HG02571 (cell line): Measurements from ENCODE around the gene PLD4.

Experiments
- ATAC-seq: cut with Tn5 transposase; IDR thresholded peaks from one replicate; pipeline ENCODE4 v1.9.1; 2021; ENCODE audit warnings: mild to moderate bottlenecking, moderate library complexity; ENCODE audit not compliant: unreplicated experiment

The PLD4 gene

DNA sequence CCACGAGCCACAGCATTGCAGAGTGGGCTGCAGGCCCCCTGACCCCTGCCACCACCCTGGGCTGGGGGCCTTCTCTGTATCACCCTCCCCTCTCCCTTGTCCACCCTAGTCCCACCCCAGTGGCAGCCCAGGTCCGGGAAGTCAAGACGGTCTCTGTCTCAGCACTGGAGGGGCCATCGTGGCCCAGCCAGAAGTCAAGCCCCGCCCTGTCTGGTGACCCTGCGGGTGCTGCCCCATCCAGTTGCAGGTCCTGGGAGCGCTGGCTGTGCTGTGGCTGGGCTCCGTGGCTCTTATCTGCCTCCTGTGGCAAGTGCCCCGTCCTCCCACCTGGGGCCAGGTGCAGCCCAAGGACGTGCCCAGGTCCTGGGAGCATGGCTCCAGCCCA is 2.7 kb downstream of the PLD4 start:
- no peak for ATAC-seq

DNA sequence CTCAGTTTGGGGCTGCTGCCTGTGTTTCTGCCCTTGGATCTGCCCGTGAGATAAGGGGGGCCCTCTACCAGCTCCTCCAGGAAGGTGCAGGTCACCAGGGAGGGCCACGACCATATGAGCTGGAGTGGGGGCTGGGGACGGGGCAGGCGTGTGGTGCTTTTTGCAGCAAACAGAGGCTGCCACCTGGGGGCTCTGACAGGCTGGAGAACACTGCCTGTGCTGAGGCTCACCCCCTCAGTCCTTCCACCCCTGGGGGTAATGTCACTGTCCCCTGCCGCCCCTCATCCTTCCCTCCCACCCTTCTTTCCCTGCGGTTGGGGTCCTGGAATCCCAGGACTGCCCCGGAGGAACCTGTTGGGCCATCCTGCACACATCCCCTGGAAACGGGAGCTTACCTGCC is 3.2 kb downstream of the PLD4 start:
- ATAC-seq: no peak

- no peak for ATAC-seq
These were observed 3.9 kb downstream of the PLD4 start for GRCh38 chr14:104928391-104929133.

GRCh38 chr14:104929268-104930230 is 4.9 kb downstream of the PLD4 start:
- ATAC-seq: no peak

- no peak for ATAC-seq
These were observed 6.0 kb downstream of the PLD4 start for GRCh38 chr14:104930526-104931303.

- no peak for ATAC-seq
These were observed 6.7 kb downstream of the PLD4 start for GRCh38 chr14:104931304-104931770.

DNA sequence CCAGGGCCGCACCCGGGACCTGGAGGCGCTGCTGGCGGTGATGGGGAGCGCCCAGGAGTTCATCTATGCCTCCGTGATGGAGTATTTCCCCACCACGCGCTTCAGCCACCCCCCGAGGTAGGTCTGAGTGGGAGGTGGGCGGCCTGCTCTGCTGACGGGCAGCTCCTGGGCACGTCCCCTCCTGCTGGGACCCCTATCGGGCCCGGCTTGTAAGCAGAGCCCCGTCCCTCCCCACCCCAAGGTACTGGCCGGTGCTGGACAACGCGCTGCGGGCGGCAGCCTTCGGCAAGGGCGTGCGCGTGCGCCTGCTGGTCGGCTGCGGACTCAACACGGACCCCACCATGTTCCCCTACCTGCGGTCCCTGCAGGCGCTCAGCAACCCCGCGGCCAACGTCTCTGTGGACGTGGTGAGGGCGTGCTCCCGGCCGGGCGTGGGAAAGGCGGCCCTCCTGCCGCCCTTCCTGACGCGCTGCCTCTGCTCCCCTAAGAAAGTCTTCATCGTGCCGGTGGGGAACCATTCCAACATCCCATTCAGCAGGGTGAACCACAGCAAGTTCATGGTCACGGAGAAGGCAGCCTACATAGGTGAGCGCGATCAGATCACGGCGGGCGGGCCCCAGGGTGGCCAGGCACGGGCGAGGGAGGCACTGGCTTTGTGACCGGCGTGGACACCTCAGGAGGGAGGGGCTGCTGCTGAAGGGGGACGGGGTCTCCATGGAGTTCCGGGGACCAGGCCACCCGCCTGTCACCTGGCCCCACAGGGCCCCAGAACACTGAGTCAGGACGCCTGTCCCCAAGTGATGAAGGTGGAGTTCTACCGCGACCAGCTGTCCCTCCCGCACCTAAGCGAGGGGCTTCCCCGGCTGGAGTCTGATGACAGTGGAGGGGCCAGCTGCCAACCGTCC is 7.3 kb downstream of the PLD4 start:
- no peak for ATAC-seq

- ATAC-seq: no peak
These were observed 8.3 kb downstream of the PLD4 start for GRCh38 chr14:104932676-104933631.

DNA sequence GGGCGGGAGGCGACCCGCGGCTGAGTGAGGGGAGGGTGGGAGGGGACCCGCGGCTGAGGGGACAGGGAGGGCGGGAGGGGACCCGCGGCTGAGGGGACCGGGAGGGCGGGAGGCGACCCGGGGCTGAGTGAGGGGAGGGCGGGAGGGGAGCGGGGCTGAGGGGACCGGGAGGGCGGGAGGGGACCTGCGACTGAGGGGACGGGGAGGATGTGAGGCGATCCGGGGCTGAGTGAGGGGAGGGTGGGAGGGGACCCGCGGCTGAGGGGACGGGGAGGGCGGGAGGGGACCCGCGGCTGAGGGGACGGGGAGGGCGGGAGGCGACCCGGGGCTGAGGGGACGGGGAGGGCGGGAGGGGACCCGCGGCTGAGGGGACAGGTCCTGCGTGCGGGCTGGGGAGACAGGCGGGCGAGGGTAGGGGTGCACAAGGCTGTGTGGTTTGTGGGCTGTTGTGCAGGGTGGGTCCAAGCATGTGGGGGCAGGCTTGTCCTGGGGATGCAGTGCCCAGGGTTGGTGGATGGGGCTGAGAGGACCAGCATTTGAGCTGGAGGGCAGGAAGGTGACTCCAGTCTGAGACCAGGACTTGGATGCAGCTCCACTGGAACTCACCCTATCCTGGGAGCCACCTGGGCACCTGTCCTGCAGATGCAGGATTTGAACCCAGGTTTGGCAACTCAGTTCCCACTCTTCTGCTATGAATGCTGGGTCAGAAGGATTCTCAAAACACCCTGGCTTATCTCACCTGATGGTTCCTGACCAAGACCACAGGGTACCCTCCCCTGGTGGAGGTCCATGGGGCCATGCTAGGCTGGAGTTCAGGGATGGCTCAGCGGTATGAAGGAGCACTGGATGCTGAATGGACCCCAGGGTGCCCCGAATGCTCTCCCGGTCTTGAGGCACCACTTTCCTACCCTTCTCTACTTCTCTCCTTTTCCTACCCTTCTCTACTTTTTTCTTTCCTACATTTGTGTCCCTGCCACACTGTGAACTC is 9.4 kb downstream of the PLD4 start:
- no peak for ATAC-seq

GRCh38 chr14:104935026-104935650 is 10.5 kb downstream of the PLD4 start:
- no peak for ATAC-seq

DNA sequence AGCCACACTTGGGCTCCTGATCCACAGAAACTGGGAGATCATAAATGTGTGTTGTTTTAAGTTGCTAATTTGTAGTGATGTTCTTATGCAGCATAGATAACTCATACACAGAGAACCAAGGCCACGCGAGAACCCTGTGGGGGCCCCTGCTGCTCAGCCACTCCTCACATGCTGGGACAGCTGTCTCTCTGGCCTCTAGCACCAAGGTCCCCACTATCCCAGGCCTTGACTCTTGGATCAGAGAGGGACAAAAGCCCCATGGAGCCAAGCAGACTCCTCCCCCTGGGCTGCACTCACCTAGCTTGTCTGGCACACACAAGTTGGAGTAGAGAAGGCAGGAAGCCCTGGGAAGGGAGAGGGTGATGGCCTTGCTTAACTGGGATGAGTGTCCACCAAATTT is 11.3 kb downstream of the PLD4 start:
- no peak for ATAC-seq

GRCh38 chr14:104936361-104937155 is 11.9 kb downstream of the PLD4 start:
- ATAC-seq: no peak

DNA sequence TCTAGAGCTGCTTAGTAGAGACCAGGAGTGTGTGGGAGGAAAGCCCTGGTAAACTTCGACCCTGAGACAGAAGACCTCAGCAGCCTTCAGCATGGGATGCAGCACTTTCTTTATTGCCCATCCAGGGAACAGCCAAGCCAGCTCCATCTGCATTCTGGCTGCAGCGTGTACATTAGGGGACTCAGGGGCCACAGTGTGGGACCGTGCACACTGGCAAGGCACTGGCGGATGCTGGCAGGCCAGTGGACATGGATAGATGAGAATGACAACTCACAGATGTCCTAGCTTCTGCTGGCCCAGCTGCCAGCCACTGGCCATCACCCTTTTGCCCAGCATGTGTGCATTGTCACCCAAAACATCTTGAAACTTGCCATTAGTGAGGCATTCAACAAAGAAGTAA is 12.5 kb downstream of the PLD4 start:
- ATAC-seq: no peak

DNA sequence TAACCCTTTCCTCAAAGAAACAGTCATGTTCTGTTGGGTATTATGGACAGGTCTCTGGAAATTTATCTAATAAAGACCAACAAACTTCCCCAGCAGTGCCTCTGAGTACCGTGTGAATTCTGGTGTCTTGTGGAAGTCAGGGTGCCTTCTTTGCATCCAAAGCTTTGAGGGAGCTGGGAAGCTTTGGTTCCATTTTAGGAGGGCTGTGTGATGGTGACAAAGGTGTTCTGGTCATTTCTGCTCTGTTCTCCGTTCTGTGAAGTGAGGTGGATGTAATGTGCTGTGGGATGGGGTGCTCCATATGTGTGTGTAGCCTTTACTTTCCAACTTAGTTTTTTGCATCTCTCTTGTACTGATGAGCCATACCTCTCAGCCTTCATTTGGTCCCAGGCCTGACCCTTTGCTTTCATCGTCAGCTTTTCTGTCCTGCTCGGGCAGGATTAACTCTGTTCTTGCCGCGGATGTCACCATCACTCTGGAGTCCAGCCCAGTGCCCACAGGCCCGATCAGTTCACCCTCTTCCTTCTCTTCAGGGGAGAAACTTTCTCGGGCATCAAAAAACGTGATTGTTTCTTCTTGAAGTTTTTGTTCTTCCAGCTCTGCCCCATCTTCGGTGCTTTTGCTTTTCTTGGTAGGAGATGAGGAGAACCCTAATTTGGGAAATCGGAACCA is 13.2 kb downstream of the PLD4 start:
- no peak for ATAC-seq

DNA sequence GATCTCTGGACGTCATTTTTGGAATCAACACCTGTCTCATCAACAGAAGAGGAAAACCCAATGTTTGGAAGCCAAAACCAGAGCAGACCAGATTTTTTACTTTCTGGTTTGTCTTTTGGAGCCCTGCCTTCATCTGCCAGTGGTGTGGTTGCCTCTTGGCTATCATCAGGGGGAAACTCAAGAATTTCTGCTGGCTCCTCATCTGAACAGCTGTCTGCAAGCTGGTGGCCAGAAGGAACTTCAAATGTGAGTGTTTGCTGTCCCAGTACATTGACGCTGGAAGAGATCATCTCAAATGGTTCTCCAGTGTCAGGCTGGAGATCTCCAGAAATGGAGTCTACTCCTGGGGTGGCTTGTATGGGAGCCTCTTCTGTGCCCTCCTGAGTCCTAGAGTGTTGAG is 13.8 kb downstream of the PLD4 start:
- ATAC-seq: no peak

DNA sequence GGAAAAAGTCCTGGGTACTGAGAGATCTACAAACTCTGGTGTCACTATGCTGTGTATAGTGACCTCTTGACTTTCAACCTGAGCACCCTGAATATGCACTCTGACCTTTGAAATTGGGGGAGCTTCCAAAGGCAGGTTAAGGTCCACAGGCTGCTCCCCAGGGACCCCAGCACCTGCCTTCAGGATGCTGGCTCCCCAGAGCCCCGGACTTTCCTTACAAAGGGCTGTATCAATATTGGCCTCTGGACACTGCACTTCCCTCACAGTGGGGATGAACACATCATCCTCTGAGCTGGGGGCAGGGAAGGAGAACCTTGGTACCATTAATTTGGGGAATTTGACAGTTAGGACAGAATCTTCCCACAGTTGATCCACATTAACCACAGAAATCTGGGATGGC is 14.3 kb downstream of the PLD4 start:
- no peak for ATAC-seq
